A673 (cell line): ENCODE results near the gene TRMT11. TPM values are rescaled to one million over a fixed set of nuclear protein-coding genes. Genes with fewer than 3 reads are reported as not detected.

Experiments used
- BruUV-seq: library from RNA; stranded (reverse); fragments of 400-500 nt; replicated peaks from 2 replicates; lab custom pipeline; 2021; lab: Mats Ljungman, UMichigan
- CTCF ChIA-PET: fragments of 300-600 bp; sonication (Branson Sonifier 250); formaldehyde crosslinking; loops from one replicate; lab custom pipeline; 2022; ENCODE audit warnings: antibody characterized with exemption; lab: Charles Lee
- POLR2A ChIA-PET: fragments of 300-600 bp; sonication (Branson Sonifier 250); formaldehyde crosslinking; loops from one replicate; lab custom pipeline; 2022; ENCODE audit warnings: antibody characterized with exemption; ENCODE audit not compliant: low non-redundant PET; lab: Charles Lee
- DNase-seq: peaks from one replicate; pipeline ENCODE4 v3.0.0-alpha.2; 2015; ENCODE audit warnings: low spot score
- H3K27ac ChIP-seq: fragments of 200-600 bp; sonication (generic); 2 replicates; pipeline ENCODE4 v1.5.1; 2016; ENCODE audit warnings: mixed run types, low read depth, mild to moderate bottlenecking, mixed read lengths, antibody characterized with exemption, low read length; ENCODE audit not compliant: poor library complexity, severe bottlenecking
- H3K27me3 ChIP-seq: fragments of 200-600 bp; sonication (generic); replicated peaks from 2 replicates; pipeline ENCODE4 v1.6.1; 2017; ENCODE audit warnings: mixed run types, low read depth, mild to moderate bottlenecking, mixed read lengths, antibody characterized with exemption, low read length; ENCODE audit not compliant: insufficient read depth, poor library complexity
- H3K36me3 ChIP-seq: fragments of 200-600 bp; sonication (generic); 2 replicates; pipeline ENCODE4 v1.6.1; 2016; ENCODE audit warnings: mixed run types, mild to moderate bottlenecking, mixed read lengths, antibody characterized with exemption, low read length; ENCODE audit not compliant: insufficient read depth, poor library complexity, severe bottlenecking
- H3K4me1 ChIP-seq: fragments of 200-600 bp; sonication (generic); 2 replicates; pipeline ENCODE4 v1.6.1; 2017; ENCODE audit warnings: mixed run types, mild to moderate bottlenecking, mixed read lengths, antibody characterized with exemption, low read length; ENCODE audit not compliant: insufficient read depth, poor library complexity, severe bottlenecking
- H3K4me3 ChIP-seq: fragments of 200-600 bp; sonication (generic); 2 replicates; pipeline ENCODE4 v1.5.1; 2016; ENCODE audit warnings: low read depth, mixed run types, mild to moderate bottlenecking, mixed read lengths, low read length; ENCODE audit not compliant: poor library complexity, severe bottlenecking
- H3K9me3 ChIP-seq: fragments of 200-600 bp; sonication (generic); 2 replicates; pipeline ENCODE4 v1.6.1; 2016; ENCODE audit warnings: mixed run types, low read depth, mild to moderate bottlenecking, mixed read lengths, antibody characterized with exemption, low read length; ENCODE audit not compliant: poor library complexity, severe bottlenecking
- CTCF ChIP-seq: fragments of 300-800, 200-600 bp; sonication (generic); conservative IDR thresholded peaks from 2 replicates; pipeline ENCODE4 v1.5.1; 2017; ENCODE audit warnings: low read depth, mild to moderate bottlenecking, antibody characterized with exemption, low read length, moderate library complexity, mixed read lengths
- EZH2 ChIP-seq: fragments of 200-600 bp; sonication (generic); IDR thresholded peaks from 2 replicates; pipeline ENCODE4 v1.6.1; 2017; ENCODE audit warnings: borderline replicate concordance, low read depth, mild to moderate bottlenecking, mixed read lengths, antibody characterized with exemption, low read length; ENCODE audit not compliant: poor library complexity, severe bottlenecking
- intact Hi-C: fragments of 100-400 bp; cut with micrococcal nuclease; formaldehyde crosslinking; loops from one replicate; pipeline ENCODE4 v1.10.0; 2022; ENCODE audit not compliant: unreplicated experiment
- total RNA-seq: library from RNA; stranded (reverse); gene quantifications from 2 replicates; pipeline ENCODE4 v1.2.3, GENCODE V29; 2021

TRMT11 gene
- total RNA-seq, 1 experiment from 2014 or later: 29.1 TPM

DNA sequence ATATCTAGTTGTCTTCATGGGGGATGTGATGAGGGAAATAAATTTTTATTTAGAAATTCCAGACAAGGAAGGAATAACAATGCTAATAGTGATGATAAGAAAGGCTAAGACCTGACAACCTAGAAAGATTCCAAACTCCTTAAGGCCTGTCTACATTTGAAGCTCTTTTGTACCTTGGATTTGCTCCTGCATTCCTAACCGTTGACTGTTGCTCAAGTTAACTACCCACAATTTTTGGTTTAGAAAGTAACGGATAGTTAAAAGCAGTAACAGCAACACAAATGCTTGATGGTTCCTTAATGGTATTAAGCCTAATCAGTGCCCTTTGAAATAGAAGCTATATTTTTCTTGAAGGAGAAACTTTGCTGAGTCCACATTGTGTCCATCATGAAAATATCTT, 52.9 kb downstream of the TRMT11 start:
- H3K4me3 ChIP-seq: no peak overlapping the region
- intact Hi-C loops: loop anchor here (10.0 kb wide), 2 partner anchors 616 to 1086 kb away; no protein-coding TSS in a partner anchor
- H3K27me3 ChIP-seq: no peaks in the 10 kb centered on the region
- H3K9me3 ChIP-seq: no peaks in the 10 kb centered on the region
- POLR2A ChIA-PET: no interaction called here
- peaks cover 15% of the 10 kb centered on the region for H3K36me3 ChIP-seq
- CTCF ChIA-PET: no interaction called here
- BruUV-seq: no TSS peak
- no peaks in the 10 kb centered on the region for H3K4me1 ChIP-seq
- DNase-seq: no peak
- TF ChIP-seq EZH2: no peak
- TF ChIP-seq CTCF: no peak
- no peak overlapping the region for H3K27ac ChIP-seq

GRCh38 chr6:126040394-126040793, 54.1 kb downstream of the TRMT11 start:
- Histone ChIP-seq H3K27me3 (no peaks in the 10 kb centered on the region), H3K4me3 (no peak overlapping the region), H3K27ac (no peak overlapping the region), H3K9me3 (no peaks in the 10 kb centered on the region), H3K4me1 (no peaks in the 10 kb centered on the region), H3K36me3 (peaks cover 15% of the 10 kb centered on the region)
- intact Hi-C loops: no loop called here
- ChIA-PET CTCF (no interaction called here), POLR2A (no interaction called here)
- BruUV-seq: no TSS peak
- TF ChIP-seq EZH2: no peak
- no peak for DNase-seq

DNA sequence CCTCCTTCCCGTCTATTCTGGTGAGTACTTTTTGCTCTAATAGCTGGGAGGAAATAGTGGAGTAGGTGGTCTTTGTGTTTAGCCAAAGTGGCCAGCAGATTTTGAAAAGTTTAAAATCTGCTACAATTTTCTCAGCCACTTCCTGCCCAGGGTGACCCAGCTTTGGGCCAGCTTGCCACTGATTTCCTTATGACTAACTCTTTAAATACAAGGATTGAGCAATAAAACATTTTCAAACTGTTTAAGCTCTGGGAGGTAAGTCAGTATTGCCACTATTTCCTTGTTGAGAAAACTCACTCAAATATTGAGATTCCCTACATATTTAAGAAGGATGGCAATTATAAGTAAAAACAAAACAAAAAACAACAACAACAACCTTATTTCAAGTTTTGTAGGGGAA, 54.5 kb downstream of the TRMT11 start:
- intact Hi-C loops: no loop called here
- Histone ChIP-seq H3K27me3 (no peaks in the 10 kb centered on the region), H3K36me3 (peaks cover 15% of the 10 kb centered on the region), H3K4me3 (no peak overlapping the region), H3K27ac (no peak overlapping the region), H3K9me3 (no peaks in the 10 kb centered on the region), H3K4me1 (no peaks in the 10 kb centered on the region)
- BruUV-seq: no TSS peak
- ChIA-PET CTCF (no interaction called here), POLR2A (no interaction called here)
- no peak for DNase-seq
- TF ChIP-seq CTCF: no peak
- no peak for TF ChIP-seq EZH2

- H3K27me3 ChIP-seq: no peaks in the 10 kb centered on the region
- no TSS peak for BruUV-seq
- H3K9me3 ChIP-seq: no peaks in the 10 kb centered on the region
- ChIA-PET CTCF (no interaction called here), POLR2A (no interaction called here)
- no peaks in the 10 kb centered on the region for H3K4me1 ChIP-seq
- intact Hi-C loops: no loop called here
- H3K36me3 ChIP-seq: peaks cover 15% of the 10 kb centered on the region
- no peak overlapping the region for H3K27ac ChIP-seq
- DNase-seq: no peak
- H3K4me3 ChIP-seq: no peak overlapping the region
- TF ChIP-seq CTCF (no peak), EZH2 (no peak)
These were observed 55.2 kb downstream of the TRMT11 start for GRCh38 chr6:126041516-126041915.
